PC-9 (cell line): ENCODE measurements around the gene RIPOR1. TPM values are rescaled to one million over a fixed set of nuclear protein-coding genes. Genes with fewer than 3 reads are reported as not detected.

Source experiments
- BruUV-seq: library from RNA; stranded (reverse); fragments of 400-500 nt; replicated peaks from 2 replicates; lab custom pipeline; 2021; lab: Mats Ljungman, UMichigan
- CTCF ChIA-PET: fragments of 300-600 bp; sonication (Branson Sonifier 250); formaldehyde crosslinking; loops from one replicate; lab custom pipeline; 2022; ENCODE audit warnings: antibody characterized with exemption; lab: Charles Lee
- POLR2A ChIA-PET: fragments of 300-600 bp; sonication (Branson Sonifier 250); formaldehyde crosslinking; loops from one replicate; lab custom pipeline; 2022; ENCODE audit warnings: antibody characterized with exemption; ENCODE audit not compliant: unreplicated experiment; lab: Charles Lee
- DNase-seq, 2 experiments: peaks; one replicate each; pipeline versions ENCODE4 v3.0.0 to v3.0.0-alpha.2; 2015 to 2022; ENCODE audit warnings: mixed read lengths in 1 of 2
- H2AFZ ChIP-seq: fragments of 200-600 bp; sonication (generic); 2 replicates; pipeline ENCODE4 v1.8.1; 2017; ENCODE audit warnings: antibody characterized with exemption
- H3F3A ChIP-seq: fragments of 200-600 bp; sonication (generic); 2 replicates; pipeline ENCODE4 v1.8.1; 2017; ENCODE audit warnings: antibody characterized with exemption, mild to moderate bottlenecking, low read depth; ENCODE audit not compliant: insufficient read depth
- H3K27ac ChIP-seq: fragments of 200-600 bp; sonication (generic); 2 replicates; pipeline ENCODE4 v1.6.1; 2016; ENCODE audit warnings: mixed run types
- H3K27me3 ChIP-seq: fragments of 200-600 bp; sonication (generic); 2 replicates; pipeline ENCODE4 v1.6.1; 2016; ENCODE audit warnings: low read depth, mixed run types; ENCODE audit not compliant: insufficient read depth
- H3K36me3 ChIP-seq: fragments of 200-600 bp; sonication (generic); 2 replicates; pipeline ENCODE4 v1.6.1; 2016; ENCODE audit warnings: low read depth, mixed run types
- H3K4me1 ChIP-seq: fragments of 200-600 bp; sonication (generic); replicated peaks from 2 replicates; pipeline ENCODE4 v1.6.1; 2016; ENCODE audit warnings: mixed run types; ENCODE audit not compliant: insufficient read depth
- H3K4me2 ChIP-seq: fragments of 200-600 bp; sonication (generic); 2 replicates; pipeline ENCODE4 v1.6.1; 2017; ENCODE audit warnings: mixed run types
- H3K4me3 ChIP-seq: fragments of 200-600 bp; sonication (generic); 2 replicates; pipeline ENCODE4 v1.6.1; 2016; ENCODE audit warnings: mixed run types
- H3K79me2 ChIP-seq: fragments of 200-600 bp; sonication (generic); 2 replicates; pipeline ENCODE4 v1.6.1; 2017; ENCODE audit warnings: low read depth, mixed run types
- H3K9me2 ChIP-seq: fragments of 200-600 bp; sonication (generic); 2 replicates; pipeline ENCODE4 v1.8.1; 2017; ENCODE audit warnings: mild to moderate bottlenecking; ENCODE audit not compliant: insufficient read depth
- H3K9me3 ChIP-seq: fragments of 200-600 bp; sonication (generic); 2 replicates; pipeline ENCODE4 v1.8.1; 2016; ENCODE audit warnings: low read depth; ENCODE audit not compliant: insufficient read depth
- H4K20me1 ChIP-seq: fragments of 200-600 bp; sonication (generic); 2 replicates; pipeline ENCODE4 v1.8.1; 2017; ENCODE audit not compliant: insufficient read depth
- EZH2 ChIP-seq: fragments of 200-600 bp; sonication (generic); IDR thresholded peaks from 2 replicates; pipeline ENCODE4 v1.8.0; 2017; ENCODE audit warnings: antibody characterized with exemption, low read depth
- intact Hi-C: fragments of 100-400 bp; cut with micrococcal nuclease; formaldehyde crosslinking; loops from one replicate; pipeline ENCODE4 v1.10.0; 2022; ENCODE audit not compliant: unreplicated experiment
- total RNA-seq: library from RNA; stranded (reverse); gene quantifications from 2 replicates; pipeline ENCODE4 v1.2.3, GENCODE V29; 2021
- TF ChIP-seq, protein P1 (sequence below): fragments of 200-600 bp; sonication (generic); conservative IDR thresholded peaks from 2 replicates; pipeline ENCODE4 v1.6.1; 2017; ENCODE audit warnings: mixed run types, antibody characterized with exemption, mild to moderate bottlenecking, moderate library complexity

Gene RIPOR1
- total RNA-seq, 1 experiment from 2014 or later: 76.7 TPM

- no peaks in the 10 kb centered on the region for H3K27me3 ChIP-seq
- ChIA-PET CTCF (no interaction called here), POLR2A (no interaction called here)
- intact Hi-C loops: no loop called here
- H3K27ac ChIP-seq: no peak overlapping the region
- no TSS peak for BruUV-seq
- DNase-seq: no peak
- no peaks in the 10 kb centered on the region for H3K9me2 ChIP-seq
- no peak overlapping the region for H3K4me2 ChIP-seq
- no peak for TF ChIP-seq EZH2
- TF ChIP-seq, protein P1, sequence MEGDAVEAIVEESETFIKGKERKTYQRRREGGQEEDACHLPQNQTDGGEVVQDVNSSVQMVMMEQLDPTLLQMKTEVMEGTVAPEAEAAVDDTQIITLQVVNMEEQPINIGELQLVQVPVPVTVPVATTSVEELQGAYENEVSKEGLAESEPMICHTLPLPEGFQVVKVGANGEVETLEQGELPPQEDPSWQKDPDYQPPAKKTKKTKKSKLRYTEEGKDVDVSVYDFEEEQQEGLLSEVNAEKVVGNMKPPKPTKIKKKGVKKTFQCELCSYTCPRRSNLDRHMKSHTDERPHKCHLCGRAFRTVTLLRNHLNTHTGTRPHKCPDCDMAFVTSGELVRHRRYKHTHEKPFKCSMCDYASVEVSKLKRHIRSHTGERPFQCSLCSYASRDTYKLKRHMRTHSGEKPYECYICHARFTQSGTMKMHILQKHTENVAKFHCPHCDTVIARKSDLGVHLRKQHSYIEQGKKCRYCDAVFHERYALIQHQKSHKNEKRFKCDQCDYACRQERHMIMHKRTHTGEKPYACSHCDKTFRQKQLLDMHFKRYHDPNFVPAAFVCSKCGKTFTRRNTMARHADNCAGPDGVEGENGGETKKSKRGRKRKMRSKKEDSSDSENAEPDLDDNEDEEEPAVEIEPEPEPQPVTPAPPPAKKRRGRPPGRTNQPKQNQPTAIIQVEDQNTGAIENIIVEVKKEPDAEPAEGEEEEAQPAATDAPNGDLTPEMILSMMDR: no peak
- peaks cover 26% of the 10 kb centered on the region for H3K4me1 ChIP-seq
- H3K79me2 ChIP-seq: peaks cover 6% of the 10 kb centered on the region
- H2AFZ ChIP-seq: no peak overlapping the region
- no peaks in the 10 kb centered on the region for H3K9me3 ChIP-seq
- no peaks in the 10 kb centered on the region for H3K36me3 ChIP-seq
- H4K20me1 ChIP-seq: no peaks in the 10 kb centered on the region
- peaks cover 27% of the 10 kb centered on the region for H3F3A ChIP-seq
- no peak overlapping the region for H3K4me3 ChIP-seq
These were observed 23.8 kb downstream of the RIPOR1 start for GRCh38 chr16:67552476-67552875.

GRCh38 chr16:67555795-67556212, 27.2 kb downstream of the RIPOR1 start:
- Histone ChIP-seq H3K4me1 (peaks cover 26% of the 10 kb centered on the region), H3K36me3 (no peaks in the 10 kb centered on the region), H3K9me2 (no peaks in the 10 kb centered on the region), H3K9me3 (no peaks in the 10 kb centered on the region), H3F3A (peaks cover 31% of the 10 kb centered on the region), H3K79me2 (peaks cover 11% of the 10 kb centered on the region), H3K4me3 (no peak overlapping the region), H3K27me3 (no peaks in the 10 kb centered on the region), H3K4me2 (peak overlapping the region; percentile 37), H4K20me1 (no peaks in the 10 kb centered on the region), H2AFZ (no peak overlapping the region), H3K27ac (peak overlapping the region; percentile 70)
- intact Hi-C loops: no loop called here
- DNase-seq: peak in 1 of 2 experiments; percentile 91
- POLR2A ChIA-PET: interaction anchor here (0.6 kb wide), 2 partner anchors 332 to 529 kb away, joined by 4 to 10 read pairs; no protein-coding TSS in a partner anchor
- no TSS peak for BruUV-seq
- TF ChIP-seq, protein P1: 0 out of 2 replicates have a peak, but pooled peaks have one; percentile 16
- TF ChIP-seq EZH2: no peak
- CTCF ChIA-PET: interaction anchor here (0.6 to 1.4 kb wide), 3 partner anchors 9 to 39 kb away, joined by 3 to 12 read pairs (median 6); no protein-coding TSS in a partner anchor

DNA sequence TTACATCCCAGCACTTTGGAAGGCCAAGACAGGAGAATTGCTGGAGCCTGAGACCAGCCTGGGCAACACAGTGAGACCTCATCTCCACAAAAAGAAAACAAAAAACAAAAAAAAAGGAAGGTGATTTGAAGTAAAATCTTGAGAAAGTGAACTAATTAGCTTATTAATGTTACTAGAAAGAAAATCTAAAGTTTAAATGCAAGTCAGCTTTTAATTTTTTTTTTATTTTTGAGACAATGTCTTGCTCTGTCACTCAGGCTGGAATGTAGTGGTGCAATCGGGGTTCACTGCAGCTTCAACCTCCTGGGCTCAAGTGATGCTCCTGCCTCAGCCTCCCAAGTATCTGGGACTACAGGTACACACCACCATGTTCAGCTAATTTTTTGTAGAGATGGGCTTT, 30.2 kb downstream of the RIPOR1 start:
- no peaks in the 10 kb centered on the region for H3K9me3 ChIP-seq
- H3K9me2 ChIP-seq: no peaks in the 10 kb centered on the region
- intact Hi-C loops: no loop called here
- no TSS peak for BruUV-seq
- ChIA-PET CTCF (no interaction called here), POLR2A (interaction anchor here (0.6 kb wide), 1 partner anchor 12 kb away, joined by 11 read pairs; no protein-coding TSS in a partner anchor)
- H3K4me3 ChIP-seq: no peak overlapping the region
- no peak overlapping the region for H2AFZ ChIP-seq
- no peak overlapping the region for H3K4me2 ChIP-seq
- peaks cover 47% of the 10 kb centered on the region for H3F3A ChIP-seq
- no peak for DNase-seq
- no peaks in the 10 kb centered on the region for H3K36me3 ChIP-seq
- TF ChIP-seq, protein P1: no peak
- no peak for TF ChIP-seq EZH2
- H3K79me2 ChIP-seq: peaks cover 19% of the 10 kb centered on the region
- no peak overlapping the region for H3K27ac ChIP-seq
- no peaks in the 10 kb centered on the region for H3K27me3 ChIP-seq
- H3K4me1 ChIP-seq: peaks cover 34% of the 10 kb centered on the region
- H4K20me1 ChIP-seq: no peaks in the 10 kb centered on the region
